Activated CD4-positive, alpha-beta T cell treated with anti-CD3 and anti-CD28 coated beads, Interleukin-2, amount 10 ng/mL, durations not matched to agents 24 days and 14 days (primary cell): Measurements from ENCODE around the gene MCCC1. TPM values are rescaled to one million over a fixed set of nuclear protein-coding genes. Genes with fewer than 3 reads are reported as not detected.

Experiments
- DNase-seq: peaks from one replicate; pipeline ENCODE4 v3.0.0; 2022
- H3K27ac Mint-ChIP-seq: one replicate; pipeline ENCODE4 v1.8.0; 2022; ENCODE audit warnings: mild to moderate bottlenecking, mixed read lengths
- H3K27me3 Mint-ChIP-seq: one replicate; pipeline ENCODE4 v1.8.0; 2022; ENCODE audit warnings: mixed read lengths
- H3K36me3 Mint-ChIP-seq: one replicate; pipeline ENCODE4 v1.8.0; 2022; ENCODE audit warnings: low read depth, mild to moderate bottlenecking, mixed read lengths
- H3K4me1 Mint-ChIP-seq: one replicate; pipeline ENCODE4 v1.8.0; 2021; ENCODE audit warnings: mixed read lengths
- H3K4me3 Mint-ChIP-seq: one replicate; pipeline ENCODE4 v1.8.0; 2022; ENCODE audit warnings: mild to moderate bottlenecking, moderate library complexity, mixed read lengths
- H3K9me3 Mint-ChIP-seq: one replicate; pipeline ENCODE4 v1.8.0; 2021; ENCODE audit warnings: mixed read lengths
- intact Hi-C: fragments of 100-400 bp; cut with micrococcal nuclease; formaldehyde crosslinking; loops from one replicate; pipeline ENCODE4 v1.15.1; 2023
- total RNA-seq: library from RNA; stranded (reverse); gene quantifications from 2 replicates; pipeline ENCODE4 v1.2.3, GENCODE V29; 2022

MCCC1 gene
- total RNA-seq, 1 donor from 2014 or later = 25.4 TPM

- DNase-seq = no peak
- no peaks in the 10 kb centered on the region for H3K9me3 Mint-ChIP-seq
- no peaks in the 10 kb centered on the region for H3K27me3 Mint-ChIP-seq
Measured at GRCh38 chr3:183050706-183051105, 48.6 kb downstream of the MCCC1 start.

GRCh38 chr3:183046883-183047282 lies 52.4 kb downstream of the MCCC1 start:
- H3K27ac Mint-ChIP-seq = no peak overlapping the region
- no peak for DNase-seq
- H3K4me1 Mint-ChIP-seq = peaks cover 13% of the 10 kb centered on the region
- H3K36me3 Mint-ChIP-seq = peaks cover 45% of the 10 kb centered on the region
- intact Hi-C loops = no loop called here
- no peaks in the 10 kb centered on the region for H3K27me3 Mint-ChIP-seq
- H3K9me3 Mint-ChIP-seq = no peaks in the 10 kb centered on the region
- no peak overlapping the region for H3K4me3 Mint-ChIP-seq

More at GRCh38 chr3:183050706-183051105, 48.6 kb downstream of the MCCC1 start:
- intact Hi-C loops = no loop called here
- peaks cover 31% of the 10 kb centered on the region for H3K36me3 Mint-ChIP-seq
- no peak overlapping the region for H3K27ac Mint-ChIP-seq
- H3K4me1 Mint-ChIP-seq = peaks cover 7% of the 10 kb centered on the region
- no peak overlapping the region for H3K4me3 Mint-ChIP-seq

GRCh38 chr3:183044547-183045229 lies 54.6 kb downstream of the MCCC1 start:
- intact Hi-C loops = no loop called here
- no peak overlapping the region for H3K4me3 Mint-ChIP-seq
- H3K36me3 Mint-ChIP-seq = peaks cover 37% of the 10 kb centered on the region
- H3K9me3 Mint-ChIP-seq = no peaks in the 10 kb centered on the region
- no peak for DNase-seq
- no peak overlapping the region for H3K27ac Mint-ChIP-seq
- peaks cover 13% of the 10 kb centered on the region for H3K4me1 Mint-ChIP-seq
- no peaks in the 10 kb centered on the region for H3K27me3 Mint-ChIP-seq

GRCh38 chr3:183038757-183039156 lies 60.5 kb downstream of the MCCC1 start:
- H3K9me3 Mint-ChIP-seq = no peaks in the 10 kb centered on the region
- intact Hi-C loops = no loop called here
- H3K27ac Mint-ChIP-seq = no peak overlapping the region
- peaks cover 45% of the 10 kb centered on the region for H3K36me3 Mint-ChIP-seq
- no peaks in the 10 kb centered on the region for H3K4me1 Mint-ChIP-seq
- no peaks in the 10 kb centered on the region for H3K27me3 Mint-ChIP-seq
- DNase-seq = no peak
- H3K4me3 Mint-ChIP-seq = no peak overlapping the region

GRCh38 chr3:183038221-183038620 lies 61.1 kb downstream of the MCCC1 start:
- Mint-ChIP-seq H3K4me1 (no peaks in the 10 kb centered on the region), H3K36me3 (peaks cover 43% of the 10 kb centered on the region), H3K27ac (peak overlapping the region; percentile 16), H3K9me3 (no peaks in the 10 kb centered on the region), H3K4me3 (no peak overlapping the region), H3K27me3 (no peaks in the 10 kb centered on the region)
- intact Hi-C loops = no loop called here
- no peak for DNase-seq

GRCh38 chr3:183033746-183034145 lies 65.5 kb downstream of the MCCC1 start:
- Mint-ChIP-seq H3K9me3 (no peaks in the 10 kb centered on the region), H3K27ac (no peak overlapping the region), H3K4me3 (no peak overlapping the region), H3K4me1 (no peaks in the 10 kb centered on the region), H3K27me3 (no peaks in the 10 kb centered on the region), H3K36me3 (peaks cover 49% of the 10 kb centered on the region)
- intact Hi-C loops = no loop called here
- DNase-seq = no peak

GRCh38 chr3:183032880-183033555 lies 66.3 kb downstream of the MCCC1 start:
- intact Hi-C loops = no loop called here
- H3K9me3 Mint-ChIP-seq = no peaks in the 10 kb centered on the region
- H3K36me3 Mint-ChIP-seq = peaks cover 54% of the 10 kb centered on the region

GRCh38 chr3:183031826-183032225 lies 67.5 kb downstream of the MCCC1 start:
- Mint-ChIP-seq H3K36me3 (peaks cover 43% of the 10 kb centered on the region), H3K27me3 (no peaks in the 10 kb centered on the region), H3K9me3 (no peaks in the 10 kb centered on the region), H3K4me1 (no peaks in the 10 kb centered on the region), H3K4me3 (no peak overlapping the region), H3K27ac (no peak overlapping the region)
- intact Hi-C loops = no loop called here
- DNase-seq = no peak

More at GRCh38 chr3:183032880-183033555, 66.3 kb downstream of the MCCC1 start:
- DNase-seq = no peak
- Mint-ChIP-seq H3K27me3 (no peaks in the 10 kb centered on the region), H3K4me3 (no peak overlapping the region), H3K27ac (no peak overlapping the region), H3K4me1 (no peaks in the 10 kb centered on the region)

GRCh38 chr3:183028416-183028815 lies 70.9 kb downstream of the MCCC1 start:
- H3K27me3 Mint-ChIP-seq = no peaks in the 10 kb centered on the region
- H3K4me1 Mint-ChIP-seq = no peaks in the 10 kb centered on the region
- H3K4me3 Mint-ChIP-seq = no peak overlapping the region
- no peak for DNase-seq
- H3K27ac Mint-ChIP-seq = no peak overlapping the region
- intact Hi-C loops = no loop called here
- peaks cover 35% of the 10 kb centered on the region for H3K36me3 Mint-ChIP-seq
- H3K9me3 Mint-ChIP-seq = no peaks in the 10 kb centered on the region

GRCh38 chr3:183027276-183027675 lies 72.0 kb downstream of the MCCC1 start:
- no peak for DNase-seq
- H3K27ac Mint-ChIP-seq = no peak overlapping the region
- intact Hi-C loops = no loop called here
- no peaks in the 10 kb centered on the region for H3K9me3 Mint-ChIP-seq
- no peak overlapping the region for H3K4me3 Mint-ChIP-seq
- peaks cover 30% of the 10 kb centered on the region for H3K36me3 Mint-ChIP-seq
- no peaks in the 10 kb centered on the region for H3K27me3 Mint-ChIP-seq
- H3K4me1 Mint-ChIP-seq = no peaks in the 10 kb centered on the region

- no peak overlapping the region for H3K27ac Mint-ChIP-seq
- no peaks in the 10 kb centered on the region for H3K9me3 Mint-ChIP-seq
- peaks cover 22% of the 10 kb centered on the region for H3K36me3 Mint-ChIP-seq
Measured at GRCh38 chr3:183022936-183023516, 76.3 kb downstream of the MCCC1 start.

GRCh38 chr3:183018421-183019192 lies 80.7 kb downstream of the MCCC1 start:
- Mint-ChIP-seq H3K36me3 (peaks cover 30% of the 10 kb centered on the region), H3K27ac (no peak overlapping the region), H3K27me3 (no peaks in the 10 kb centered on the region), H3K9me3 (no peaks in the 10 kb centered on the region), H3K4me3 (no peak overlapping the region), H3K4me1 (no peaks in the 10 kb centered on the region)
- DNase-seq = no peak
- intact Hi-C loops = no loop called here

More at GRCh38 chr3:183022936-183023516, 76.3 kb downstream of the MCCC1 start:
- no peak overlapping the region for H3K4me3 Mint-ChIP-seq
- DNase-seq = no peak
- no peaks in the 10 kb centered on the region for H3K27me3 Mint-ChIP-seq
- no peaks in the 10 kb centered on the region for H3K4me1 Mint-ChIP-seq
- intact Hi-C loops = no loop called here

- no peaks in the 10 kb centered on the region for H3K27me3 Mint-ChIP-seq
- no peaks in the 10 kb centered on the region for H3K4me1 Mint-ChIP-seq
- H3K36me3 Mint-ChIP-seq = peaks cover 24% of the 10 kb centered on the region
- DNase-seq = no peak
- intact Hi-C loops = no loop called here
- H3K4me3 Mint-ChIP-seq = no peak overlapping the region
- H3K9me3 Mint-ChIP-seq = no peaks in the 10 kb centered on the region
- no peak overlapping the region for H3K27ac Mint-ChIP-seq
Measured at GRCh38 chr3:183015185-183015584, 84.1 kb downstream of the MCCC1 start.

GRCh38 chr3:183013856-183014255 lies 85.4 kb downstream of the MCCC1 start:
- H3K27ac Mint-ChIP-seq = no peak overlapping the region
- no peaks in the 10 kb centered on the region for H3K27me3 Mint-ChIP-seq
- no peak overlapping the region for H3K4me3 Mint-ChIP-seq
- H3K9me3 Mint-ChIP-seq = no peaks in the 10 kb centered on the region
- DNase-seq = no peak
- peaks cover 18% of the 10 kb centered on the region for H3K36me3 Mint-ChIP-seq
- no peaks in the 10 kb centered on the region for H3K4me1 Mint-ChIP-seq
- intact Hi-C loops = no loop called here
